ENCODE measurements around the gene AUH.

- no peak for TF ChIP-seq POLR2A (IDR thresholded peaks at IDR 0.05)
- TF ChIP-seq CTCF (IDR thresholded peaks at IDR 0.05), result no peak
- no peak for TF ChIP-seq POLR2AphosphoS5 (IDR thresholded peaks at IDR 0.05)
Measured at GRCh38 chr9:91407580-91408318, 46.0 kb upstream of the AUH start.

All from gastroesophageal sphincter (tissue), 3 donors.